ENCODE data around the gene SDHB. TPM values are rescaled to one million over a fixed set of nuclear protein-coding genes. Genes with fewer than 3 reads are reported as not detected.

SDHB gene
- total RNA-seq, 1 donor from 2014 or later = 46.3 TPM

DNA sequence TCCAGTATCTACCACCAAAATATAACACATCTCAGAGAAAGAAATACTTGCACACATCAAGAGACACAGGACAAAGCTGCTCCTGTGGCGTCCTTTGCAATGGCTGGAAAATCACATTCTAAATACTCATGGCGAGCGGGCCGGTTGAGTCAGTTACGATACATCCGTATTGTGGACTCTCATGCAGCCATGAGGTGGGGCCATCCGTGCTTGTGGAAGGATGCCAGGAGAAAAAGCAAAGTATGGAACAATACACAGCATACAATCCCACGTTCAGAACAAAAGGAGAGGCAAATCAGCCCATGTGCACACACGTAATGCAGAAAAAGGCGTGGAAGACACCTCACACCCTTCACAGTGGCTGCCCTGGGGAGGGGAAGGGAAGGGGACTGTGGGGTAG, 55.2 kb downstream of the SDHB start:
- Mint-ChIP-seq H3K4me3 (ENCODE audit: low read depth) (no peak overlapping the region), H3K27ac (no peak overlapping the region), H3K27me3 (no peaks in the 10 kb centered on the region), H3K9me3 (ENCODE audit: low read depth) (no peaks in the 10 kb centered on the region), H3K4me1 (ENCODE audit: low read depth) (no peaks in the 10 kb centered on the region), H3K36me3 (ENCODE audit: insufficient read depth) (peaks cover 4% of the 10 kb centered on the region)
- no peak for DNase-seq (ENCODE audit: low spot score, unreplicated experiment)
- TF ChIP-seq, protein P1, sequence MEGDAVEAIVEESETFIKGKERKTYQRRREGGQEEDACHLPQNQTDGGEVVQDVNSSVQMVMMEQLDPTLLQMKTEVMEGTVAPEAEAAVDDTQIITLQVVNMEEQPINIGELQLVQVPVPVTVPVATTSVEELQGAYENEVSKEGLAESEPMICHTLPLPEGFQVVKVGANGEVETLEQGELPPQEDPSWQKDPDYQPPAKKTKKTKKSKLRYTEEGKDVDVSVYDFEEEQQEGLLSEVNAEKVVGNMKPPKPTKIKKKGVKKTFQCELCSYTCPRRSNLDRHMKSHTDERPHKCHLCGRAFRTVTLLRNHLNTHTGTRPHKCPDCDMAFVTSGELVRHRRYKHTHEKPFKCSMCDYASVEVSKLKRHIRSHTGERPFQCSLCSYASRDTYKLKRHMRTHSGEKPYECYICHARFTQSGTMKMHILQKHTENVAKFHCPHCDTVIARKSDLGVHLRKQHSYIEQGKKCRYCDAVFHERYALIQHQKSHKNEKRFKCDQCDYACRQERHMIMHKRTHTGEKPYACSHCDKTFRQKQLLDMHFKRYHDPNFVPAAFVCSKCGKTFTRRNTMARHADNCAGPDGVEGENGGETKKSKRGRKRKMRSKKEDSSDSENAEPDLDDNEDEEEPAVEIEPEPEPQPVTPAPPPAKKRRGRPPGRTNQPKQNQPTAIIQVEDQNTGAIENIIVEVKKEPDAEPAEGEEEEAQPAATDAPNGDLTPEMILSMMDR (IDR thresholded peaks at IDR 0.05; ENCODE audit: unreplicated experiment) = no peak

- H3K4me3 Mint-ChIP-seq (ENCODE audit: low read depth) = no peak overlapping the region
- no peak overlapping the region for H3K27ac Mint-ChIP-seq
- H3K36me3 Mint-ChIP-seq (ENCODE audit: insufficient read depth) = peaks cover 3% of the 10 kb centered on the region
Measured at GRCh38 chr1:16996845-16997244, 57.0 kb downstream of the SDHB start.

DNA sequence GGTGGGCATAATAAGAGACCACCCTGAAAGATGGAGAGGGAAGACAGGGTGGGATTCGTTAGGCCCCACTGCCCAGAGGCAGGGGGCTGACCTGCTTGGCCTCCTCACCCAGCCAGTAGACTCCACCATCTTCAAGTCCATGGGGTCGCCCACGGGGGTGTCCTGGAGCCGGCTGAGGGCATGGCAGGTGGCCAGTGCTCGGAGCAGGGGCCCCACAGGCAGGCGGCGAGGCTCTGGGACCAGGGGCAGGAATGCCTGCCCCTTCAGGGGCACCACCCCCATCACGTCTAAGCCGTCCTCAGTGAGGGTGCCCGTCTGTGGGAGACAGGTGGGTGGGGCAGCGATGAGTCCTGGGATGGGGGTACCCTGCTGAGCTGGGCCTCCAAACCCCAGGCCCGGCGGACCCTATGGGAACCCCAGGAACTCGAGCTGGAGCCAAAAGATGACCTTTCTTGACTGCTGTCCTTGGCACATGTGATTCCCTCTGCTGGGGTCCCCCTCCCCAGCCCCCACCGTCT, 60.3 kb downstream of the SDHB start:
- TF ChIP-seq, protein P1 (IDR thresholded peaks at IDR 0.05; ENCODE audit: unreplicated experiment) = no peak
- no peaks in the 10 kb centered on the region for H3K27me3 Mint-ChIP-seq
- no peak for DNase-seq (ENCODE audit: low spot score, unreplicated experiment)
- no peaks in the 10 kb centered on the region for H3K9me3 Mint-ChIP-seq (ENCODE audit: low read depth)
- no peaks in the 10 kb centered on the region for H3K4me1 Mint-ChIP-seq (ENCODE audit: low read depth)
- no peak overlapping the region for H3K4me3 Mint-ChIP-seq (ENCODE audit: low read depth)
- H3K36me3 Mint-ChIP-seq (ENCODE audit: insufficient read depth) = peaks cover 5% of the 10 kb centered on the region
- H3K27ac Mint-ChIP-seq = no peak overlapping the region

More at GRCh38 chr1:16996845-16997244, 57.0 kb downstream of the SDHB start:
- no peak for DNase-seq (ENCODE audit: low spot score, unreplicated experiment)
- Mint-ChIP-seq H3K4me1 (ENCODE audit: low read depth) (no peaks in the 10 kb centered on the region), H3K9me3 (ENCODE audit: low read depth) (no peaks in the 10 kb centered on the region), H3K27me3 (no peaks in the 10 kb centered on the region)
- TF ChIP-seq, protein P1 (IDR thresholded peaks at IDR 0.05; ENCODE audit: unreplicated experiment) = no peak

GRCh38 chr1:16992675-16993074, 61.2 kb downstream of the SDHB start:
- H3K9me3 Mint-ChIP-seq (ENCODE audit: low read depth) = no peaks in the 10 kb centered on the region
- H3K36me3 Mint-ChIP-seq (ENCODE audit: insufficient read depth) = peaks cover 5% of the 10 kb centered on the region
- H3K4me1 Mint-ChIP-seq (ENCODE audit: low read depth) = no peaks in the 10 kb centered on the region
- no peak for DNase-seq (ENCODE audit: low spot score, unreplicated experiment)
- TF ChIP-seq, protein P1 (IDR thresholded peaks at IDR 0.05; ENCODE audit: unreplicated experiment) = no peak
- no peak overlapping the region for H3K27ac Mint-ChIP-seq
- H3K4me3 Mint-ChIP-seq (ENCODE audit: low read depth) = no peak overlapping the region
- no peaks in the 10 kb centered on the region for H3K27me3 Mint-ChIP-seq

- TF ChIP-seq, protein P1 (IDR thresholded peaks at IDR 0.05; ENCODE audit: unreplicated experiment) = no peak
- no peak for DNase-seq (ENCODE audit: low spot score, unreplicated experiment)
- Mint-ChIP-seq H3K36me3 (ENCODE audit: insufficient read depth) (peaks cover 5% of the 10 kb centered on the region), H3K4me1 (ENCODE audit: low read depth) (no peaks in the 10 kb centered on the region), H3K9me3 (ENCODE audit: low read depth) (no peaks in the 10 kb centered on the region), H3K27me3 (no peaks in the 10 kb centered on the region), H3K27ac (no peak overlapping the region), H3K4me3 (ENCODE audit: low read depth) (no peak overlapping the region)
Measured at GRCh38 chr1:16992102-16992501, 61.7 kb downstream of the SDHB start.
